Stimulated activated CD8-positive, alpha-beta memory T cell treated with anti-CD3 and anti-CD28 coated beads, Interleukin-4, amount 100 ng/mL, for 24 hours (primary cell): ENCODE measurements around the gene HOOK2.
"Not testable (repeated sequence)": the region's sequence is repeated elsewhere in the genome, so short reads cannot be mapped to it uniquely, and the experiment has no call there.

Source experiments
- DNase-seq: peaks from one replicate; pipeline ENCODE4 v3.0.0-alpha.2; 2020; ENCODE audit warnings: low read depth

The HOOK2 gene, protein sequence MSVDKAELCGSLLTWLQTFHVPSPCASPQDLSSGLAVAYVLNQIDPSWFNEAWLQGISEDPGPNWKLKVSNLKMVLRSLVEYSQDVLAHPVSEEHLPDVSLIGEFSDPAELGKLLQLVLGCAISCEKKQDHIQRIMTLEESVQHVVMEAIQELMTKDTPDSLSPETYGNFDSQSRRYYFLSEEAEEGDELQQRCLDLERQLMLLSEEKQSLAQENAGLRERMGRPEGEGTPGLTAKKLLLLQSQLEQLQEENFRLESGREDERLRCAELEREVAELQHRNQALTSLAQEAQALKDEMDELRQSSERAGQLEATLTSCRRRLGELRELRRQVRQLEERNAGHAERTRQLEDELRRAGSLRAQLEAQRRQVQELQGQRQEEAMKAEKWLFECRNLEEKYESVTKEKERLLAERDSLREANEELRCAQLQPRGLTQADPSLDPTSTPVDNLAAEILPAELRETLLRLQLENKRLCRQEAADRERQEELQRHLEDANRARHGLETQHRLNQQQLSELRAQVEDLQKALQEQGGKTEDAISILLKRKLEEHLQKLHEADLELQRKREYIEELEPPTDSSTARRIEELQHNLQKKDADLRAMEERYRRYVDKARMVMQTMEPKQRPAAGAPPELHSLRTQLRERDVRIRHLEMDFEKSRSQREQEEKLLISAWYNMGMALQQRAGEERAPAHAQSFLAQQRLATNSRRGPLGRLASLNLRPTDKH

DNA sequence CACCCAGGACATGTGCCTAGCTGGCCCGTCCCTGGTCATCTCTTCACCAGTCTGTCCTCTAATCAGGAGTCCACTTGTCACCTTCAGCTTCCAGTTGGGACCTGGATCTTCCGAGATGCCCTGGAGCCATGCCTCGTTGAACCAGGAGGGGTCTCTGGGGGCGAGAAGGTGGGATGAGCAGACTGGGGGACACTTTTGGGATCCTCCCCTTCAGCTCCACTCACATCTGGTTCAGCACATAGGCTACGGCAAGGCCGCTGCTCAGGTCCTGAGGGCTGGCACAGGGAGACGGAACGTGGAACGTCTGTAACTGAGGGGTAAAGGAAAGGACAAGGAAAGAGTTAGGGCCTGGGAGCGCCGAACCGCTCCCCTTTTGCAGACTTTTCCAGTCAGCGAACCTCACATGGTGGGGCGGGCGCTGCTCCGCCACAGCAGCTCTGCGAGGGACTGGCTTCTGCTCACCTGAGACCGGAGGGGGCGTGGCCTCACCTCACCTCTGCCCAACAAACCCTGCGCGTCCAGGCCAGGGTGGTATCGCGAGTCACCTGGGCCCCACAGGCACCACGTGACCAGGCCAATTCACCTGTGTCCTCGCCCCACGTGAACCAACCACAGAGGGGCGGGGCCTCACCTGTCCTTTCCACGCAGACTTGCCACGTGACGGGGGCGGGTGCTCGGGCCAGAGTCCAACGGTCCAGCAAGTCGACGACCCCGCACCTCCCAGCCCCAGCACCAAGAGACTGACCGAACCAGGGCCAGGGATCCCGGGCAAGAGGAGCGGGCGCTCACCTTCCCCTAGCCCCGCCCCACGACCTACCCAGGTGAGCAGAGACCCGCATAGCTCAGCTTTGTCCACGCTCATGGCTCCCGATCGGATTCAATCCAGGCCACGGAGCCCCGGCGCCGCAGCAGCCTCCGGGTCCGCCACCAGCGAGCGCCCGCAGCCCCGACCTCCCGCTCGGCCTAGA lies at the start of gene HOOK2:
Gene HOOK2, minus strand, starts transcription at position 965 of the 968 bp plus-strand sequence. Its CDS starts 103 bp downstream, at position 862.
- no peak for DNase-seq

DNA sequence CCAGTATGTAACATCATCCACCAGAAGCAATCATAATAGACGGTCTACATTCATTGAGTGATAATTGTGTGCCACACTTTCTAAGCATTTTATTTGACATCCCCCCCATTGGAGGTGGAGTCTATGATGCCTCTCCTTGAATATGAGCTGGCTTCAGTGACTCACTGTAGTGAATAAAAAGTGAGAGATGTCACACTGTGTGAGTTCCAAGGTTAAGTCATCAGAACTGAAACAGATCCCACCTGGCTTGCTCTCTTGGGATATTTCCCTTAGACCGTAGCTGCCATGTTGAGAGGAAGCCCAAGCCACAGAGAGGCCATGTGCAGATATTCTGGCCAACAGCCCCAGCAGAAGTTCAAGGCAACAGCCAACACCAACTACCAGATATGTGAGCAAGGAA lies 46.4 kb upstream of the HOOK2 start:
- no peak for DNase-seq

GRCh38 chr19:12817810-12818209 lies 42.5 kb upstream of the HOOK2 start:
- not testable (repeated sequence) for DNase-seq

- not testable (repeated sequence) for DNase-seq
Observed at GRCh38 chr19:12817188-12817587, 41.8 kb upstream of the HOOK2 start.

- DNase-seq: no peak
Observed at GRCh38 chr19:12815088-12815487, 39.7 kb upstream of the HOOK2 start.

DNA sequence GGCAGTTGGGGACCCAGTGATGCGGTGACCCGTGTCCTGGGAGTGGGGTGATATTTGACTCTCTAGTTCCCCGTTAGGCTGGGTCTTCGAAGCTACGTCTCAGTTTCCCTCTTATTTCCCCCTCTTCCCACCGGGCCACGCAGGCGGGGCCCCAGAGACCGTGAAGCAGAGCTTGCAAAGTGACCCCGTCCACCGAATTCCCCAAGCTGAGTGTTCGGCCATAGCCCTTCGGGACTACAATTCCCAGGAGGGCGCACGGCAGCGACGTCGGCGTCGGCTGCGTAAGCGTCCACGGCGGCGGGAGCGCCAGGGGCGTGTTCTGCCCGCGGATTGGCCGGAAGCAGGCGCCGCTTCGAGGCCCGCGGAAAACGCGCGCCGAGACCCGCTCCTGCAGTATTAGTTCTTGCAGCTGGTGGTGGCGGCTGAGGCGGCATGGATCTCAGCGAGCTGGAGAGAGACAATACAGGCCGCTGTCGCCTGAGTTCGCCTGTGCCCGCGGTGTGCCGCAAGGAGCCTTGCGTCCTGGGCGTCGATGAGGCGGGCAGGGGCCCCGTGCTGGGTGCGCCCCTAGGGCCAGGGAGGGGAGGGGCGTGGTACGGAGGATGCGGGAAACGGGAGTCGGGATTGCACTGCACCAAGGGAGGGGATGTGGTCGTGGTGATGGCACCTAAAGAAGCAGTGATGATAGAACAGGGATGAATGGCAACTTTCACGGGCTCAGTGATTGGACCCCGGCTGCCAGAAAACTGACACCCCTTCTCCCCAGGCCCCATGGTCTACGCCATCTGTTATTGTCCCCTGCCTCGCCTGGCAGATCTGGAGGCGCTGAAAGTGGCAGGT lies 31.1 kb upstream of the HOOK2 start, which contains the start of gene RNASEH2A:
Gene RNASEH2A, plus strand, starts transcription at position 343 of the 840 bp plus-strand sequence. Its CDS starts 90 bp downstream, at position 433.
- DNase-seq: peak; percentile 83

- no peak for DNase-seq
Observed at GRCh38 chr19:12804051-12804450, 28.7 kb upstream of the HOOK2 start.

- DNase-seq: no peak
Observed at GRCh38 chr19:12802267-12803106, 27.1 kb upstream of the HOOK2 start.

- peak; percentile 68 for DNase-seq
Observed at GRCh38 chr19:12801466-12802266, 26.3 kb upstream of the HOOK2 start, which contains the start of the genes PRDX2 and THSD8. TSS of gene PRDX2 (minus strand) at chr19:12801800. CDS start at chr19:12801261, 539 bp downstream. TSS of gene THSD8 (plus strand) at chr19:12802069. CDS start at chr19:12802072, 3 bp downstream.

GRCh38 chr19:12800923-12801465 lies 25.6 kb upstream of the HOOK2 start:
- no peak for DNase-seq

DNA sequence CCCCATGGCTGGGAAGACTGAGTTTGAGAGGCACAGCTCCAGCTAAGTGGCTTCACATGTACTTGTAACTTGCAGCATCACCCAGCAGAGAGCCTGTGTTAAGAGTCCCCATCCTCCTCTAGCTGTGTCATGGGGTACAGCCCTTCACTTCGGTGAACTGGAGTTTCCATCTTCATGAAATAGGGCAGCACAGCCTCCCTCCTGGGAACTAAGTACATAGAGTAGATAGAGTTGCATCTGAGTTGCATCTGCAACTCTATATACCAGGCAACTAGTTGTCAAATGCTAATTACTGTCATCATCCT lies 25.1 kb upstream of the HOOK2 start:
- DNase-seq: no peak

DNA sequence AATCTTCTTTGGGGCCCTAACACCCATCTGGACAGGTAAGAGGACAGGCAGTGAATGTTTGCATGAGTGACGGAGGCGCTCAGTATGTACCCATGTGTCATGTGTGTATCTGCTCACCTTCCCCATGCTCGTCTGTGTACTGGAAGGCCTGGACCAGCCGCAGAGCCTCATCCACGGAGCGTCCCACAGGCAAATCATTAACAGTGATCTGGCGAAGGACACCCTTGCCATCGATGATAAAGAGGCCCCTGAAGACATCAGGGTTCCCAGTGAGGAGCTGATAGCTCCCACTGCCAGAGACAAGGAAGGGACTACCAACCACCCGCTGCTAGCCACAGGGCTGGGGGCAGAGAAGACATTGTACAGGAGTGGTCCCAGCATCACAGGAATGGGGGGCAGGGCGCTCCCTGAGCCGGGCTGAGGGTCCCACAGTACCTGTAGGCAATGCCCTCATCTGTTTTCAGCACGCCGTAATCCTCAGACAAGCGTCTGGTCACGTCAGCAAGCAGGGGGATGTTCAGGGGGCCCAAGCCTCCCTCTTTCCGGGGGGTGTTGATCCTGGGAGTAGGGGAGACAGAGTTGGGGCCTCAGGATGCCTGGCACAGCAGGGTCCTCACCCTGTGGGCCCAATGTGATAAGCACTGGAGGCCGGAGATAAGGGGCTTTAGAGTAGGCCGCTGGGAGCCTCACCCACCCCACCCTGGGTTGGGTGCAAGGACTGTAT lies 24.6 kb upstream of the HOOK2 start:
- no peak for DNase-seq

DNA sequence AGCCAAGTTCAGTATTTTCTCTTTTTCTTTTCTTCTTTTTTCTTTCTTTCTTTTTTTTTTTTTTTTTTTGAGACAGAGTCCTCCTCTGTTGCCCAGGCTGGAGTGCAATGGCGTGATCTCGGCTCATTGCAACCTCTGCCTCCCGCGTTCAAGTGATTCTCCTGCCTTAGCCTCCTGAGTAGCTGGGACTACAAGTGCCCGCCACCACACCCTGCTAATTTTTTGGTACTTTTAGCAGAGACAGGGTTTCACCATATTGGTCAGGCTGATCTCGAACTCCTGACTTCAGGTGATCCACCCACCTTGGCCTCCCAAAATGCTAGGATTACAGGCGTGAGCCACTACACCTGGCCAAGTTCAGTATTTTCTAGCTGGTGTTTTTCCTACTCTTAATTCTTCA lies 22.3 kb upstream of the HOOK2 start:
- not testable (repeated sequence) for DNase-seq

GRCh38 chr19:12797141-12797587 lies 21.8 kb upstream of the HOOK2 start:
- no peak for DNase-seq

DNA sequence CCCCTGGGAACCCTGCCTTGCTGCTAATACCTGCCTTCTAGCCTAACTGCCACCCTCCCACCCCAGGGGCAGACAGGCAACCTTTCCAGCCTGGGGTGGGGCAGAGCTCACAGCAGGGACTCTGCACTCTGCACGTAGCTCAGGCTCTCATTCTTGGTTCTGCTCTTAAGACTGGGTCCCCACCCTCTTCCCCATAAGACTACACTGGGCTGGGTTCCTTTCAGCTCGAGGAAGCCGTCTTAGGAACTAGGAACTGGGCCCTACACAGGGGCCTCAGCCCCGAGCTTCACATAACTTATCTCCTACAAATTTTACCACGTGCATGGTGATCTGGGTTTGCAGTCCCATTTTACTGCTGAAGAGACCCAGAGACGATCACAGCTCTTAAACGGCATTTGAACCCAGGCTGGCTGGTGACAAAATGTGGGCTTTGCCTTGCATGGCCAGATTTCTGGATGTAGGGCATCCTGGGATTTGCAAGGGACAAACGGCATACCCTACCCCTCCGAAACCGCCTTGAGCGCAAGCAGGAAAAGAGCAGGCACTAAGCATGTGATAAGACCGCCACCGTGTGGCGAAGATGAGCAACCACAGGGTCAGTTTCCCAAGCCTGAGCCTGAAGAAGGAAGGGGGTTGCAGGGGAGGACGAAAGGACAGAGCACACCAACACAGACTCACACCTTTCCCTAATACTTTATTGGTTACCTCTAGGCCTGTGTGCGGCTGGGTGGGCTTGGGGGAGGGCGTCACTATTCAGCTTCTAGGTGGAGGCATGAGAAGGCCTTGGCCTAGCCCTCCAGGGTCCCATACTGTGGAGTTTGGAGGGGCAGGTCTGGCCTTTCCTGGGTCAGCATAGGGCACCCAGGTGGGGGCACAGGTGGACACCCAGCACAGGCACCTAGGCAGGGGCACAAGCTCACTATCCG lies 21.1 kb upstream of the HOOK2 start:
- DNase-seq: no peak

- no peak for DNase-seq
Observed at GRCh38 chr19:12794971-12795381, 19.6 kb upstream of the HOOK2 start.
